ENCODE data around the gene TBL1X. TPM values are rescaled to one million over a fixed set of nuclear protein-coding genes. Genes with fewer than 3 reads are reported as not detected.

The TBL1X gene
- total and polyA plus RNA-seq, 2 of the 13 experiments (the other 11 are each of a cell fraction or from before 2014, with no cell fraction given) = 17.6 to 19.9 TPM

- 95% methylated on average over 2 of the region's 2 CpGs for WGBS (ENCODE audit: low lambda C conversion rate)
- no peak for FAIRE-seq
- in situ Hi-C loops (cut with HindIII; ENCODE audit: extremely low pct_ligation_motif_present, low pct_unique_long_range_greater_than_20kb) = no loop called here
- no peak for ATAC-seq
- Histone ChIP-seq H3K36me3 (replicated peaks in 1 of 2; ENCODE audit: control insufficient read depth in 1 of 2, insufficient read depth in 2 of 2, low read length in 2 of 2) (no peaks in the 10 kb centered on the region), H3K9ac (ENCODE audit: insufficient read depth, low read depth, low read length) (no peak overlapping the region), H3K4me3 (replicated peaks in 1 of 3; ENCODE audit: insufficient read depth in 1 of 3, low read depth in 2 of 3, low read length in 3 of 3) (no peak overlapping the region), H3K27me3 (ENCODE audit: control insufficient read depth in 1 of 2, insufficient read depth in 2 of 2, low read length in 2 of 2) (no peaks in the 10 kb centered on the region), H3K27ac (ENCODE audit: extremely low read length, insufficient read depth, low read length) (no peak overlapping the region), H3K9me3 (ENCODE audit: low read length) (no peaks in the 10 kb centered on the region), H3K79me2 (ENCODE audit: insufficient read depth, low read length) (peaks cover 77% of the 10 kb centered on the region), H4K20me1 (ENCODE audit: insufficient read depth, low read length) (peaks cover 18% of the 10 kb centered on the region; the same call in 1 of the 2 replicates), H3K4me1 (ENCODE audit: insufficient read depth, low read length) (peaks cover 70% of the 10 kb centered on the region), H2AFZ (ENCODE audit: low read length) (no peak overlapping the region), H3K4me2 (ENCODE audit: low read depth, low read length) (no peak overlapping the region)
- no TSS peak for BruUV-seq (replicated peaks)
- ChIA-PET POLR2A (no interaction called here), CTCF (ENCODE audit: low intra/inter-chr PET ratio, low total read pairs) (no interaction called here)
- no peak for DNase-seq (ENCODE audit: low spot score)
- TF ChIP-seq HMGA1 (CRISPR knock-in tag; conservative IDR thresholded peaks at IDR 0.05) (no peak), ZFYVE20 (CRISPR knock-in tag; IDR thresholded peaks at IDR 0.05; ENCODE audit: borderline replicate concordance, low read depth) (no peak), ELF1 (CRISPR knock-in tag; IDR thresholded peaks at IDR 0.05) (no peak), BRD4 (CRISPR knock-in tag; IDR thresholded peaks at IDR 0.05) (no peak), NFIC (IDR thresholded peaks at IDR 0.05; ENCODE audit: low read length) (no peak), HOXA9 (CRISPR knock-in tag; IDR thresholded peaks at IDR 0.05; ENCODE audit: borderline replicate concordance) (no peak), KDM3A (CRISPR knock-in tag; IDR thresholded peaks at IDR 0.05; ENCODE audit: low read depth) (no peak), HIVEP1 (CRISPR knock-in tag; IDR thresholded peaks at IDR 0.05) (no peak), PHB2 (IDR thresholded peaks at IDR 0.05; ENCODE audit: partially characterized antibody) (no peak), ZKSCAN1 (IDR thresholded peaks at IDR 0.05; ENCODE audit: low read length) (no peak), ARNT (IDR thresholded peaks at IDR 0.05) (no peak), LBX2 (CRISPR knock-in tag; IDR thresholded peaks at IDR 0.05; ENCODE audit: borderline replicate concordance) (no peak), ZBTB33 (CRISPR knock-in tag; IDR thresholded peaks at IDR 0.05) (no peak), SAP130 (CRISPR knock-in tag; IDR thresholded peaks at IDR 0.05; ENCODE audit: low read depth) (no peak)
- TF ChIP-seq, protein P1, sequence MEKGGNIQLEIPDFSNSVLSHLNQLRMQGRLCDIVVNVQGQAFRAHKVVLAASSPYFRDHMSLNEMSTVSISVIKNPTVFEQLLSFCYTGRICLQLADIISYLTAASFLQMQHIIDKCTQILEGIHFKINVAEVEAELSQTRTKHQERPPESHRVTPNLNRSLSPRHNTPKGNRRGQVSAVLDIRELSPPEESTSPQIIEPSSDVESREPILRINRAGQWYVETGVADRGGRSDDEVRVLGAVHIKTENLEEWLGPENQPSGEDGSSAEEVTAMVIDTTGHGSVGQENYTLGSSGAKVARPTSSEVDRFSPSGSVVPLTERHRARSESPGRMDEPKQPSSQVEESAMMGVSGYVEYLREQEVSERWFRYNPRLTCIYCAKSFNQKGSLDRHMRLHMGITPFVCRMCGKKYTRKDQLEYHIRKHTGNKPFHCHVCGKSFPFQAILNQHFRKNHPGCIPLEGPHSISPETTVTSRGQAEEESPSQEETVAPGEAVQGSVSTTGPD (CRISPR knock-in tag; IDR thresholded peaks at IDR 0.05) = no peak
- TF ChIP-seq, protein P2, sequence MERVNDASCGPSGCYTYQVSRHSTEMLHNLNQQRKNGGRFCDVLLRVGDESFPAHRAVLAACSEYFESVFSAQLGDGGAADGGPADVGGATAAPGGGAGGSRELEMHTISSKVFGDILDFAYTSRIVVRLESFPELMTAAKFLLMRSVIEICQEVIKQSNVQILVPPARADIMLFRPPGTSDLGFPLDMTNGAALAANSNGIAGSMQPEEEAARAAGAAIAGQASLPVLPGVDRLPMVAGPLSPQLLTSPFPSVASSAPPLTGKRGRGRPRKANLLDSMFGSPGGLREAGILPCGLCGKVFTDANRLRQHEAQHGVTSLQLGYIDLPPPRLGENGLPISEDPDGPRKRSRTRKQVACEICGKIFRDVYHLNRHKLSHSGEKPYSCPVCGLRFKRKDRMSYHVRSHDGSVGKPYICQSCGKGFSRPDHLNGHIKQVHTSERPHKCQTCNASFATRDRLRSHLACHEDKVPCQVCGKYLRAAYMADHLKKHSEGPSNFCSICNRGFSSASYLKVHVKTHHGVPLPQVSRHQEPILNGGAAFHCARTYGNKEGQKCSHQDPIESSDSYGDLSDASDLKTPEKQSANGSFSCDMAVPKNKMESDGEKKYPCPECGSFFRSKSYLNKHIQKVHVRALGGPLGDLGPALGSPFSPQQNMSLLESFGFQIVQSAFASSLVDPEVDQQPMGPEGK (CRISPR knock-in tag; IDR thresholded peaks at IDR 0.05) = no peak
- TF ChIP-seq, protein P3, sequence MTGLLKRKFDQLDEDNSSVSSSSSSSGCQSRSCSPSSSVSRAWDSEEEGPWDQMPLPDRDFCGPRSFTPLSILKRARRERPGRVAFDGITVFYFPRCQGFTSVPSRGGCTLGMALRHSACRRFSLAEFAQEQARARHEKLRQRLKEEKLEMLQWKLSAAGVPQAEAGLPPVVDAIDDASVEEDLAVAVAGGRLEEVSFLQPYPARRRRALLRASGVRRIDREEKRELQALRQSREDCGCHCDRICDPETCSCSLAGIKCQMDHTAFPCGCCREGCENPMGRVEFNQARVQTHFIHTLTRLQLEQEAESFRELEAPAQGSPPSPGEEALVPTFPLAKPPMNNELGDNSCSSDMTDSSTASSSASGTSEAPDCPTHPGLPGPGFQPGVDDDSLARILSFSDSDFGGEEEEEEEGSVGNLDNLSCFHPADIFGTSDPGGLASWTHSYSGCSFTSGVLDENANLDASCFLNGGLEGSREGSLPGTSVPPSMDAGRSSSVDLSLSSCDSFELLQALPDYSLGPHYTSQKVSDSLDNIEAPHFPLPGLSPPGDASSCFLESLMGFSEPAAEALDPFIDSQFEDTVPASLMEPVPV (CRISPR knock-in tag; IDR thresholded peaks at IDR 0.05) = no peak
- intact Hi-C loops (cut with micrococcal nuclease; ENCODE audit: unreplicated experiment) = no loop called here
Measured at GRCh38 chrX:9473708-9474107, 8.8 kb downstream of the TBL1X start.
